HPDE6-E6E7 (cell line): ENCODE measurements around the gene RBM20.
"Not testable (repeated sequence)": the region's sequence is repeated elsewhere in the genome, so short reads cannot be mapped to it uniquely, and the experiment has no call there.

ENCODE experiments used
- DNase-seq: peaks from one replicate; pipeline ENCODE4 v3.0.0; 2011; ENCODE audit warnings: missing footprints; ENCODE audit errors: extremely low spot score

RBM20 gene

GRCh38 chr10:110625356-110625894 is 18.7 kb upstream of the RBM20 start:
- no peak for DNase-seq

DNA sequence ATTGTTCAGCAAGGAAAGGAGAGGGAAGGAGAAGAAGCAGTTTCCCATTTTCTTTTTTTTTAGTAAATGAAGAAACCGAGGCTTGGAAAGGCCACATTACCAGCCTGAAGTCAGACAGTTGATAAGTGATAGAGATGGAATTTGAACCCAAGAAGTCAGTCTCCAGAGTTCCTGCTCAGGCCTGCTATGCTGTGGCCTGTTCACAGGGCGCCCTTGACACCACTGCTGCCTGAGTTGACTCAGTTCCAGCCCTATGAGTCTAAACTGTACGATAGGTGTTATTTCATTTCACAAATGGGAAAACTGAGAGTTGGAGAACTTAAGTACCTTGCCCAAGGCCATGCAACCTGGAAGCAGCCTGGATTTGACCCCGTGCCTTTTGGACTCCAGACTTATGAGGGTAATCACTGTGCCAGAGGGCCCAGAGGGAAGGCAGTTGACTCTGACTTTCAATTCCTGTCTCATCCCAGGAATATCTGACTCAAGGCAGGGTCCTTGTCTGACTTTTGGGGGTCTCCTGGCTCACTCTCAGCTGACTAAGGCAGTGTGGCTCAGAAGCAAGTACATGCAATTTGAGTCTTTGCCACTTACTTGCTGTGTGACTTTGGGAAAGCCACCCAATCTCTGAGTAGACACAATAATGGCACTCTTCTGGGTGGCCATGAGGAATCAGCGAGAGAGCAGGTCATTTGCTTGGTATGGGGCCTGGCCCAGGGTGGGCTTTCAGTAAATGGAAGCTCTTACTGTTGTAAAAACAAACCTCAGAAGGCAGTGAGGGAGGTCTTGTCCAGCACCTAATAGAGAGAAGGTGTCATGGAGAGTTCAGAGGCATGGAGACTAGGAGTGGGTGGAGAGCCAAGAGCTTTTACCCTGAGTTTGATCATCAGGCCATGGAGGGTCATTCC is 17.9 kb upstream of the RBM20 start:
- DNase-seq: no peak

GRCh38 chr10:110628161-110628560 is 16.0 kb upstream of the RBM20 start:
- no peak for DNase-seq

GRCh38 chr10:110629680-110630191 is 14.4 kb upstream of the RBM20 start:
- peak; percentile 36 for DNase-seq

- DNase-seq: no peak
Measured at GRCh38 chr10:110631934-110632333, 12.2 kb upstream of the RBM20 start.

DNA sequence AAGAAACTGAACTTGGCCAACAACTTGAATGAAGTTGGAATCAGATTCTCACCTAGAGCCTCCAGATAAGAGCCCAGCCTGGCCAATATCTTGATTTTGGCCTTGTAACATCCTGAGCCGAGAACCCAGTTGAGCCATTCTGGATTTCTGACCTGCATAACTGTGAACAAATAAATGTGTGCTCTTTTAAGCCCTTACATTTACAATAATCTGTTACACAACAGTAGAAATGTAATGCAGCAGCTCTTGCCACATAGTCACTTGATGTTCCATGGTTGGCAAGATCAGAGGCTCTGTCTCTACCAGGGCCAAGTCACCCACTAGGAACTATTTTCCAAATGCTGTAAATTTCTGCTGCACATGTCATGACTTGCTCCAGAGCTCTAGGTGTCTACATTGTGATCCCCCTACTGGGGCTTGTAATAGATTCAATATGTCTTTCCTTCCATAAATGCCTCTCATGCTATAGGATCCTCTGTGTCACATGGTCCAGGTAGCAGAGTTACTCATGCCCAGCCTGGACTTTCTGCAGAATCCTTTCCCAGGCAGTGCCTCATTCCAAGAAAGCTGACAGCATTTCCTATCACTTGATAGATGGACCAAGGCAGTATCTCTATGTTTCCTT is 11.4 kb upstream of the RBM20 start:
- DNase-seq: no peak

DNA sequence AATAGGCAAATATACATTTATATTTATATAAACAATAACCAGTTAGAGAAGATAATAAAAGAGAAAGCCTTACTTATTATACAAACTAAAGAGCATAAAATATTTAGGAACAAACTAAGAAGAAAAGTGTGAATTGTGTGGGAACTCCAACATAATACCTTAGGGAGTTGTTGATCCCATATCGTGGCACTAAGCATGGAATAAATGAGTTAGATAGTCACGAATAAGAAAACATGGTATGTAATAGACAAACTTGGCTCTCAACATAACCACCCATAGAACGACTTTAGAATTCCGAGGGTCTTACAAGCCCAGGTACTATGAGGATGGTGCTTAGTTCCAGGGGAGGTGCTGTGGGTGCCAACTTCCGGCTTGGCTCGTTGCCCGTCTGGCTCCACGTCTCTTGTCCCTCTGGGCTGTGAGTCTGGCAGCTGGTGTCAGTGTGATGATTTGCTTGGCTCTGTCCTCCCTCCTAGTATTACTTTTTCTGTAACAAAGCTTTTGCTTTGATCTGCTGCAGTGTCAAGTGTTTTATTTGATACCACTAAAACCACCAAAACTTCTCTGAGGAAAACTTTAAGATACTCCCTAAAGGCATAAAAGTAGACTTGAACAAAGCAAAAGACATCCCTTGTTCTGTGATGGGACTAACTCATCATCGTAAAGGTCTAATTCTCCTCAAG is 9.5 kb upstream of the RBM20 start:
- no peak for DNase-seq

DNA sequence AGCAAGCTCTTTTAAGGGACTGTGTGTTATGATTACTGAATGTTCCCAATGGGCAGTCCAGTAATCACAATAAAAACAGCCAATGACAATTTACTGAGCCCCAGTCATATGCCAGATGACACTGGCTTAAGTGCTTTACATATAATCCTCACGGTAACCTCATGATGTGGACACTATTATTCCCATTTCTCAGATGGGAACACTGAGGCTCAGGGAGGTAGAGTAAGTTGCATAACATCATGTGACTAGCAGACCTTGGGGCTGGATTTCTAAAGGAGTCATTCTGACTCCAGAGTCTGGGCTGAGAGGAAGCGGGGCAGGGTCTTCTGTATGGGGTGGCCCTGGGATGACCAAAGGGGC is 7.6 kb upstream of the RBM20 start:
- no peak for DNase-seq

GRCh38 chr10:110636932-110637557 is 7.1 kb upstream of the RBM20 start:
- DNase-seq: no peak

DNA sequence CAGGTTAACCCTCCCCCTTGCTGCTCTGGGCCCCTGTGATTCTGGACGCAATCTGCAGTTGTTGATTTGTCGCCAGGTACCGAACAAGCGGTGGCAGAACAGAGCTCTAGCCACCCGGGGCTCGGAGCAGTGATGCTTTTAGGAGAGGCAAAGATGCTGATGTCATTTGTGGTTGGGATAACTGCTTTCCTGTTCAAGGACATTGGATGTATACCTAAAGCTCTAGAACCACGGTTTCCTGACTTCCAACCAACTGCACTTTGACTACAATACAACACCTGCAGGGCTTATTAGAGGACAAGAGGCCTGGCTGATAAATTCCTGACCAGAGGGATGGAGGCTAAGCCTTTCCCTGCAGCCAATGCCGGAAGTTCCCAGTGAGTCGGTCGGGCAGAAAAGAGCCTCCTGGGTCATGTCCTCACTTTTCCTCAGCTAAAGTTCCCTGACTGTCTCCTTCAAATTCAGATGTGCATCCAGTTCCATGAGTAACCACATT is 6.5 kb upstream of the RBM20 start:
- no peak for DNase-seq

GRCh38 chr10:110638319-110638718 is 5.8 kb upstream of the RBM20 start:
- no peak for DNase-seq

DNA sequence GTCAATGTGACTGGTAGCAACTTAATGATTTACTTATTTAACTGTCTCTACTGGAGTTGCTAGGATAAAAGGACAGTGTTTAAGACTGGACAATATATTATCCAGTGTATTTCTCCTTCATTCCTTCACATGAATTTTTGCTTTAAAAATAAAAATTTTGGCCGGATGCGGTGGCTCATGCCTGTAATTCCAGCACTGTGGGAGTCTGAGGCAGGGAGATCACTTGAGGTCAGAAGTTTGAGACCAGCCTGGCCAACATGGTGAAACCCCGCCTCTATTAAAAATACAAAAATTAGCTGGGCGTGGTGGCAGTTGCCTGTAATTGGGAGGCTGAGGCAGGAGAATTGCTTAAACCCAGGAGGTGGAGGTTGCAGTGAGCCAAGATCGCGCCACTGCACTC is 5.1 kb upstream of the RBM20 start:
- not testable (repeated sequence) for DNase-seq

- DNase-seq: not testable (repeated sequence)
Measured at GRCh38 chr10:110639858-110640257, 4.3 kb upstream of the RBM20 start.

DNA sequence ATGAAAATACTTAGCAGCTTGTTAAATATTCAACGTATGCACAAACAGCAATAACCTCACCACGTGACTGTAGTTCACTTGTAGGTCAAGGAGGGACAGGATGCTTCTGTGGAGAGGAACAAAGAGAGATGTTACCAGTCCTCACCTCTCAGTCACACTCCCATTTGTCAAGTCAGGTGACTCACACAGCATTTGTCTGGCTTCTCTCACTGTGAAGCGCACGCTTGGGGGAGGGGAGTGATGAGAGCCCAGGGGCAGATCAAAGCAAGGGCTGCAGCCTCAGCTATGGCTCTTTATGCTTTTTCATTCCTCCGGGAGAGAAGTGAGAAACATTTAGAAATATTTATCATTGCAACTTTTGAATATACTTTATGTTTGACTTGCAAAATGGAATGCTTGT is 2.9 kb upstream of the RBM20 start:
- no peak for DNase-seq

GRCh38 chr10:110642204-110643034 is 1.7 kb upstream of the RBM20 start:
- DNase-seq: no peak

GRCh38 chr10:110643035-110643652 is 992 bp upstream of the RBM20 start:
- no peak for DNase-seq

DNA sequence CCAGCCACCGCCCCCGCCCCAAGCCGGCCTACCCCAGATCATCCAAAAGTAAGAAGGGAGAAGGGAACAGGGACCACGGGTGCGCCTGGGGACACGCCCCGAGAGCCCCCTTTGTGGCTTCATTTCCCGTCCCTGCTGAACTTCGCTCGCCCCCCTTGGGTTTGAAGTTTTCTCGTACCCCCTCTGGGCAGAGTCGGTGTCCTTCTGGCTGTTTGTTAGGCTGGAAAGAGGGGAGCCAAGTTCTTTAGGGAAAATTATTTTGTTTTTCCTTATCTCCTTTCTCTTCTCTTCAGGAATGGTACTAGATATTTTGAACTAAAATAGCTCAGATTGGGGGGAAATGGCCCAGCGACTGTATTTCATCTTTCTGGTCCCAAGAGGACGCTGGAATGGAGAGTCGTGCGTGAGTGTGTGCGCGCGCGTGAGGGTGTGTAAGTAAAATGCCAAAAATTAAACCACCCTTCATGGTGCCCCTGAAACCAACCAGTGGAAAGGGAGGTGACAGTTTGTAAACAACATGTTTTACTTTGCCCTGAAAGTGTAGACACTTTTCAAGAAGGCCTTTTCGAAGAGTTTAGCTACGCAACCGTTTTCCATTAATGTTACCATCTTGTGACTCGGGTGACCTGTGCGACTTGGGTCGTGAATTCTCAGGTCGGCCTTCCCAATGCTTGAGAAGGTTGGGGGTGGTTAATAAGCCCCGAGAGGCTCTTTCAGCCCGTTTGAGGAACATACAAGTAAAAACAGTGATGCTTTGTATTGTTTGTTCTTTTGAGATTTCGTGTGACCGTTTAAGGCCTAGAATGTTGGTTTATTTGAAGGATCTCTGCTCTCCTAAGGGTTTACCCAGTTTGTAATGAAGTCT is 694 bp downstream of the RBM20 start:
- DNase-seq: no peak

GRCh38 chr10:110646417-110647135 is 2.4 kb downstream of the RBM20 start:
- DNase-seq: no peak

DNA sequence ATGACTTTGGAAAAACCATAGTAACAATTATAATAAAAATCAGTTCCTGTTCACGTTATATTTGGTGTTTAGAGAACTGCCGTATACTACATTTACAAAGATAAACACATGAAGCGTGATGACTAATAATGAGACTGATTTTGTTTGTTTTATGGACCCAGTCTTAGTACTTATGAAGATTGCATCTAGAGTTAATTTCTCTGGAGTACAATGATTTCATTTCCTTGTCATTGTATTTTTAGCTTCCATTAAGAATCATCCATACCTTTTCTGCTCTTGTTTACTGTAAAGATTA is 2.9 kb downstream of the RBM20 start:
- no peak for DNase-seq
